Epithelial cell of proximal tubule (primary cell): ENCODE results near the gene ANXA5. TPM values are rescaled to one million over a fixed set of nuclear protein-coding genes. Genes with fewer than 3 reads are reported as not detected.
A peak's percentile ranks its signal among the peaks of the same experiment; 100 is the strongest.

ENCODE experiments used
- DNase-seq: peaks from one replicate; pipeline ENCODE4 v3.0.0-alpha.2; 2011; ENCODE audit warnings: low read depth
- H3K4me3 ChIP-seq: 2 replicates; pipeline ENCODE4 v1.5.1; 2011; ENCODE audit warnings: low read depth, mild to moderate bottlenecking, low read length
- CTCF ChIP-seq: conservative IDR thresholded peaks from 2 replicates; pipeline ENCODE4 v1.5.1; 2012; ENCODE audit warnings: low read depth, mild to moderate bottlenecking, low read length
- total RNA-seq: library from RNA; depleted of rRNA; stranded (reverse); fragments of >200 nt; gene quantifications from 2 replicates; pipeline ENCODE4 v1.2.3, GENCODE V29; 2015

Gene ANXA5
- total RNA-seq, 1 donor from 2014 or later = 308 TPM

- no peak overlapping the region for H3K4me3 ChIP-seq
- no peak for DNase-seq
- no peak for TF ChIP-seq CTCF
Observed at GRCh38 chr4:121702136-121702535, 5.4 kb upstream of the ANXA5 start.

- DNase-seq = no peak
- no peak overlapping the region for H3K4me3 ChIP-seq
- no peak for TF ChIP-seq CTCF
Observed at GRCh38 chr4:121701263-121701662, 4.5 kb upstream of the ANXA5 start.

GRCh38 chr4:121698236-121698671 is 1.5 kb upstream of the ANXA5 start:
- no peak for DNase-seq
- H3K4me3 ChIP-seq = no peak overlapping the region
- no peak for TF ChIP-seq CTCF

- TF ChIP-seq CTCF = no peak
- H3K4me3 ChIP-seq = peak overlapping the region; percentile 76
- no peak for DNase-seq
Observed at GRCh38 chr4:121697564-121697963, 784 bp upstream of the ANXA5 start.

GRCh38 chr4:121696170-121696580 is 605 bp downstream of the ANXA5 start:
- peak; percentile 24 for TF ChIP-seq CTCF
- peak overlapping the region; percentile 76 for H3K4me3 ChIP-seq
- no peak for DNase-seq

- DNase-seq = no peak
- TF ChIP-seq CTCF = no peak
- peak overlapping the region; percentile 3 for H3K4me3 ChIP-seq
Observed at GRCh38 chr4:121693886-121694285, 2.9 kb downstream of the ANXA5 start.

- no peak for TF ChIP-seq CTCF
- peak overlapping the region; percentile 3 for H3K4me3 ChIP-seq
- DNase-seq = no peak
Observed at GRCh38 chr4:121693450-121693849, 3.3 kb downstream of the ANXA5 start.
